BJ (cell line): ENCODE data around the gene TSR3. TPM values are rescaled to one million over a fixed set of nuclear protein-coding genes. Genes with fewer than 3 reads are reported as not detected.

Source experiments
- CTCF ChIA-PET: fragments of 350-600 bp; formaldehyde crosslinking; extraction: SDS; loops from one replicate; lab custom pipeline; 2021; ENCODE audit warnings: antibody characterized with exemption, inconsistent platforms; lab: Yijun Ruan, JAX
- POLR2A ChIA-PET: fragments of 300-600 bp; sonication (Branson Sonifier 250); formaldehyde crosslinking; extraction: SDS; loops from one replicate; lab custom pipeline; 2021; ENCODE audit warnings: antibody characterized with exemption; lab: Charles Lee
- DNase-seq: peaks from one replicate; pipeline ENCODE4 v3.0.0-alpha.2; 2011; ENCODE audit warnings: low read depth
- H3K27me3 ChIP-seq: 2 replicates; pipeline ENCODE4 v1.6.0; 2011; ENCODE audit warnings: low read length; ENCODE audit not compliant: control insufficient read depth, insufficient read depth
- H3K36me3 ChIP-seq: 2 replicates; pipeline ENCODE4 v1.5.1; 2011; ENCODE audit warnings: low read length; ENCODE audit not compliant: control insufficient read depth, insufficient read depth
- H3K4me3 ChIP-seq: 2 replicates; pipeline ENCODE4 v1.5.1; 2011; ENCODE audit warnings: low read depth, mild to moderate bottlenecking, control low read depth, low read length
- polyA plus RNA-seq: library from polyadenylated mRNA; depleted of rRNA; stranded (reverse); fragments of >200 nt; gene quantifications from 2 replicates; pipeline ENCODE4 v1.2.3, GENCODE V29; 2011
- TF ChIP-seq, protein P1 (sequence below): IDR thresholded peaks from 2 replicates; pipeline ENCODE4 v1.5.1; 2011; ENCODE audit warnings: low read depth, mild to moderate bottlenecking, control low read depth, inconsistent platforms, low read length, moderate library complexity; ENCODE audit not compliant: insufficient read depth

The TSR3 gene
- polyA plus RNA-seq, 1 experiment = 52.3 TPM

DNA sequence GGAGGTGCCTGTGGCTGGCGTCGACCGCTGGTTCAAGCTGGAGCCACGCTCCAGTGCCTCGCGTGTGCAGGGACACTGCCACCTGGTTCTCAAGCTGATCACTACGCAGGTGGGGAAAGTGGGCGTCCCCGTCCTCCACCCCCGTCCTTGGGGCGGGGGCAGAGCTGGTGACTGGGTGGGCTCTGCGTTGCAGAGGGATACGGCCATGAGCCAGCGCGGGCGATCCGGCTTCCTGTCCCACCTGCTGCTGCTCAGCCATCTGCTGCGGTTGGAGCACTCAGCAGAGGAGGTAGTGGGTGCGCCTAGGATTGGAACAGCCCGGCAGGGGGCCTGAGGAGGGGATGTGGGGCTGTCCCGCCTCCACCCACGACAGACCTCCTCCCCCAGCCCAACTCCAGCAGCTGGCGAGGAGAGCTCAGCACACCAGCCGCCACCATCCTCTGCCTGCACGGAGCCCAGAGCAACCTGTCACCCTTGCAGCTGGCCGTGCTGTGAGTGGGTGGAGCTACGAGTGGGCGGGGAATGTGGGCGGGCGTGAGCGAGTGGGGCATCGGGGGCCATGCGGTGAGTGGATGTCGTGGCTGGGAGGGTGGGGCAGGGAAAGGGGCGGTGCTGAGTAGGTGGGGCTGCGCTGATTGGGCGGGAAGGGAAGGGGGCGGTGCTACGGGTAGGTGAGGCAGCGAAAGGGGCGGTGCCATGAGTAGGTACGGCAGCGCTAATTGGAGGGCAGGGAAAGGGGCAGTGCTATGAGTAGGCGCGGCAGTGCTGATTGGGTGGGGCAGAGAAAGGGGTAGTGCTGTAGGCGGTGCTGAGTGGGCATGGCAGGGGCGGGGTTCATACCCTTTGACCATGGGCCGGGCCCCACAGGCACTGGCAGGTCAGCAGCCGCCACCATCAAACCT is 8.9 kb downstream of the TSR3 start:
- TF ChIP-seq, protein P1, sequence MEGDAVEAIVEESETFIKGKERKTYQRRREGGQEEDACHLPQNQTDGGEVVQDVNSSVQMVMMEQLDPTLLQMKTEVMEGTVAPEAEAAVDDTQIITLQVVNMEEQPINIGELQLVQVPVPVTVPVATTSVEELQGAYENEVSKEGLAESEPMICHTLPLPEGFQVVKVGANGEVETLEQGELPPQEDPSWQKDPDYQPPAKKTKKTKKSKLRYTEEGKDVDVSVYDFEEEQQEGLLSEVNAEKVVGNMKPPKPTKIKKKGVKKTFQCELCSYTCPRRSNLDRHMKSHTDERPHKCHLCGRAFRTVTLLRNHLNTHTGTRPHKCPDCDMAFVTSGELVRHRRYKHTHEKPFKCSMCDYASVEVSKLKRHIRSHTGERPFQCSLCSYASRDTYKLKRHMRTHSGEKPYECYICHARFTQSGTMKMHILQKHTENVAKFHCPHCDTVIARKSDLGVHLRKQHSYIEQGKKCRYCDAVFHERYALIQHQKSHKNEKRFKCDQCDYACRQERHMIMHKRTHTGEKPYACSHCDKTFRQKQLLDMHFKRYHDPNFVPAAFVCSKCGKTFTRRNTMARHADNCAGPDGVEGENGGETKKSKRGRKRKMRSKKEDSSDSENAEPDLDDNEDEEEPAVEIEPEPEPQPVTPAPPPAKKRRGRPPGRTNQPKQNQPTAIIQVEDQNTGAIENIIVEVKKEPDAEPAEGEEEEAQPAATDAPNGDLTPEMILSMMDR = no peak
- CTCF ChIA-PET = interaction anchor here (0.7 kb wide), 1 partner anchor 530 kb away, joined by 3 read pairs; no protein-coding TSS in a partner anchor
- no peak overlapping the region for H3K4me3 ChIP-seq
- DNase-seq = peak; percentile 31
- H3K36me3 ChIP-seq = no peaks in the 10 kb centered on the region; the same call in 1 of the 2 replicates
- POLR2A ChIA-PET = interaction anchor here (0.6 kb wide), 1 partner anchor 41 kb away, joined by 6 read pairs; no protein-coding TSS in a partner anchor
- H3K27me3 ChIP-seq = no peaks in the 10 kb centered on the region

DNA sequence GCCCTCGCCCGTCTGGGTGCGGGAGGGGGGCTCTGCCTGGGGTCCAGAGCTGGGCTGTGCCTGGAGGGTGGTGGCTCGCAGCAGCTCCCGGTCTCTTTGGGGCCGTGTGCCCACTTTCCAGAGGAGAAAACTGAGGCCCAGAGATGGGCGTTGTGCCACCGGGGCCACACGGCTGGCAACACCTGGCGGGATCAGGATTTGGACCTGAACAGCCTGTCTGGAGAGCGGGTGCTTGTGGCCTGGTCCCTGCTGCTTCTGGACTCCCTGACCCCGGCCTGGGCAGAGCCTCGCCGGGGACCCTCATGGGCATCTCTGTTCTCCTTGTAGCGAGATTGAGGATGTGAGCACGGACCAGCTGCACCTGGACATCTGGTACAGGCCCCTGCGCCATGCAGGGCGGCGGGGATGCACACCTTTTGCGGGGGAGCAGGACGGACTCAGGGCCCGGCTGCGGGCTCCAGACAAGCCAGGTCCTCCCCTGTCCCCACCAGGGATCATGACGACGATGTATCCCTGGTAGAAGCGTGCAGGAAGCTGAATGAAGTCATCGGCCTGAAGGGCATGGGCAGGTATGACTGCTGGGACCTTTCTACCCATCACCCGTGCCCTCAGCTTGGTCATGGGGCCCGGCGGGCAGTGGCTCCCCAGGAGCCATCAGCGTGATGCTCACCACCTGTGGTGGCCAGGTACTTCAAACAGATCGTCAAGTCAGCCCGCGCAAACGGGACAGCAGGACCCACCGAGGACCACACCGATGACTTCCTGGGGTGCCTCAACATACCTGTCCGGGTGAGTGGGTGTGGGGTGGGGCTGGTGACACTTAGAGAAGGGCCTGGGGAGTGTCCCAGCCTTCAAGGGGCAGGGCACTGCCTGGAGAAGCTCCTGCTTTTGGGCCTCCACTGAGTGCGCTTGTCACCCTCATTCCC is 9.9 kb downstream of the TSR3 start:
- DNase-seq = no peak
- Histone ChIP-seq H3K4me3 (no peak overlapping the region), H3K36me3 (no peaks in the 10 kb centered on the region), H3K27me3 (no peaks in the 10 kb centered on the region)
- TF ChIP-seq, protein P1 = no peak
- CTCF ChIA-PET = no interaction called here
- POLR2A ChIA-PET = no interaction called here

DNA sequence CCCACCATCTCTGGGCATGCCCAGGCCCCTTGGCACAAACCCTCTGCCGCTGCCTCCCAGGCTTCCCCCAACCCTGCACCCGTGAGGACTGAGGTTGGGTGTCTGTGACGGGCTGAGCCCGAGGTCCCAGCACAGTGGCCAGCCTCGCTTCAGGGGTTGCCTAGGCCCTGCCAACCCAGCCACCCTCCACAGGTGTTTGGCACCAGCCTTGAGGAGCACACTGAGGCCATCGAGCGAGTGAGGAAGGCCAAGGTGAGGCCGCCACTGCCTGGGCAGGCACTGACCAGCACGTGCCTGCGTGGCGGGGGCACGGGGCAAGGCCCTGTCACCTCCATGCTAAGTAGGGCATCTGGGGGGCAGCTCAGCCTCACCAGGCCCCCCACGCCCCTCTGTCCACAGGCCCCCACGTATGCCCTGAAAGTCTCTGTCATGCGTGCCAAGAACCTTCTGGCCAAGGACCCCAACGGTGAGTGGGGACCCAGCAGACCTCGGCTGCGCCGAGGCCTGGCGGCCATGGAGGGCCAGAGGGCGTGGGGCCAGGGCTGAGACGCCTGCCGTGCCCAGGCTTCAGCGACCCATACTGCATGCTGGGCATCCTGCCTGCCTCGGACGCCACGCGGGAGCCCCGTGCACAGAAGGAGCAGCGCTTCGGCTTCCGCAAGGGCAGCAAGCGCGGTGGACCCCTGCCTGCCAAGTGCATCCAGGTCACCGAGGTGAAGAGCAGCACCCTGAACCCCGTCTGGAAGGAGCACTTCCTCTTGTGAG is 10.8 kb downstream of the TSR3 start:
- TF ChIP-seq, protein P1 = no peak
- Histone ChIP-seq H3K36me3 (no peaks in the 10 kb centered on the region), H3K27me3 (no peaks in the 10 kb centered on the region; the same call in 1 of the 2 replicates), H3K4me3 (no peak overlapping the region)
- DNase-seq = no peak
- CTCF ChIA-PET = no interaction called here
- POLR2A ChIA-PET = no interaction called here

DNA sequence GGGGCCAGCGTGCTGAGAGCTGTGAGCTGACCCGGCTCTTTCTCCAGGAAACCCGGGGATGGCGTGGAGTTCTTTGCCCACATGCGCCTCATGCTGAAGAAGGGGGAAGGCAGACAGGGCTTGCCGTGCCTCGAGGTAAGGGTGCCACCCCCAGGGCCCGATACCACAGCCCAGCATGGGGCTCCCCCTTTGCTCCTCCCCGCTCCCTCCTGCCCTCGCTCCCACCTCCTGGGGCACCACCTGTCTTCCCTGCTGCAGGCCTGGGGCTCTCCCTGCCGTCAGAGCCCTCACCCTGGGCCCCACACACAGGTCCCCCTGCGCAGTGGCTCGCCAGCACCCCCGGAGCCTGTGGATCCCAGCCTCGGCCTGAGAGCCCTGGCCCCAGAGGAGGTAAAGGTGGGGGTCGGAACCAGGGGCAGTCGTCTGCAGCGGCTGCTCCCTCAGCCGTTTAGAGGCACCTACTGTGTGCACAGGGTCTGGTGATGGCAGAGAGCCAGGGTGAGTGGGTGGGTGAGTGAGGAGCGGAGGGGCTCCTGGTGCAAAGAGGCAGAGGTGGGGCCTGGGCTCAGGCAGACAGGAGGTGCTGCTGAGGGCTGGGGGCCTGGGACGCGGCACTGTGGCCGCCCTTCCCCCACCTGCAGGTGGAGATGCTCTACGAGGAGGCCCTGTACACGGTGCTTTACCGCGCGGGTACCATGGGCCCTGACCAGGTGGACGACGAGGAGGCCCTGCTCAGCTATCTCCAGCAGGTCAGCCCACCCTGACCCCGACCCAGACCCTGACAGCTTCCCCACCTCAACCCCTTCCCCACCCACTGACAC is 12.6 kb downstream of the TSR3 start:
- peaks cover 13% of the 10 kb centered on the region for H3K27me3 ChIP-seq
- no peak overlapping the region for H3K4me3 ChIP-seq
- CTCF ChIA-PET = no interaction called here
- H3K36me3 ChIP-seq = no peaks in the 10 kb centered on the region
- POLR2A ChIA-PET = no interaction called here
- TF ChIP-seq, protein P1 = no peak
- no peak for DNase-seq
